ENCODE results near the gene CSGALNACT2. TPM values are rescaled to one million over a fixed set of nuclear protein-coding genes. Genes with fewer than 3 reads are reported as not detected.

The CSGALNACT2 gene
- total and polyA plus RNA-seq, 4 donors, result 4.1 to 11.0 (median 6.1) TPM

DNA sequence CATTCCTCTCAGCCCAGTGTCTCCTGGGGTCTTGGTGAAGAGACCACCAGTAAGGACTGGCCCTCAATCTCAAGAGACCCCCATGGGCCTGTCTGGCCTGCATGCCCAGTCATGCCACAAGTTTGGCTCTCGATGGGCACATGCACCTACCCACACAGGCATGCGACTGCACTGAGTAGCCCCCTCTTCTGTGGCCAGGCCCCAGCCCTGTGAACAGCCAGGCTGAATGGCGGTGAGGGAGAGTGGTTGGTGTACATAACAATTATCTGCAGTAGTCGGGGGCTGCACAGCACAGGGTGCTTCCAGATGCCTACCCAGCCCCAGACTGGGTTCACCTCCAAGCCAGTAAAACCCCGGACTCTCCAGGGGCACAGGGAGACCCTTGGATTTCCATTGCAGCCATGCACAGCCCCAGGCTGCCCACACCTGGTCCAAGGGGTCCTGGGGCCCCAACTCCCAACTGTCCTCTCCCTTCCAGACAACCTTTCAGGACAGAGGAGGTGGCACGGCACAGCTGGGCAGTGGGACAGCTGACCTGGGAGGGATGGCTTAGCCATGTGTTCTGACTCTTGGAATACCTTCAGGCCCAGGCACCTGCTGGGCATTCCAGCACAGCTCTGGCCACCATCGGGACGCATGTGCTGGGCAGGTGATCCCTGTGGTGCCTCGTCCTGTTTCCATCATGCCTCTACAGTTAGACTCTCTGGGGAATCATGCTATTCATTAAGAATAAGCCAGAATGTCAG, 21.0 kb upstream of the CSGALNACT2 start (continued):
- TF ChIP-seq, protein P1, sequence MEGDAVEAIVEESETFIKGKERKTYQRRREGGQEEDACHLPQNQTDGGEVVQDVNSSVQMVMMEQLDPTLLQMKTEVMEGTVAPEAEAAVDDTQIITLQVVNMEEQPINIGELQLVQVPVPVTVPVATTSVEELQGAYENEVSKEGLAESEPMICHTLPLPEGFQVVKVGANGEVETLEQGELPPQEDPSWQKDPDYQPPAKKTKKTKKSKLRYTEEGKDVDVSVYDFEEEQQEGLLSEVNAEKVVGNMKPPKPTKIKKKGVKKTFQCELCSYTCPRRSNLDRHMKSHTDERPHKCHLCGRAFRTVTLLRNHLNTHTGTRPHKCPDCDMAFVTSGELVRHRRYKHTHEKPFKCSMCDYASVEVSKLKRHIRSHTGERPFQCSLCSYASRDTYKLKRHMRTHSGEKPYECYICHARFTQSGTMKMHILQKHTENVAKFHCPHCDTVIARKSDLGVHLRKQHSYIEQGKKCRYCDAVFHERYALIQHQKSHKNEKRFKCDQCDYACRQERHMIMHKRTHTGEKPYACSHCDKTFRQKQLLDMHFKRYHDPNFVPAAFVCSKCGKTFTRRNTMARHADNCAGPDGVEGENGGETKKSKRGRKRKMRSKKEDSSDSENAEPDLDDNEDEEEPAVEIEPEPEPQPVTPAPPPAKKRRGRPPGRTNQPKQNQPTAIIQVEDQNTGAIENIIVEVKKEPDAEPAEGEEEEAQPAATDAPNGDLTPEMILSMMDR (IDR thresholded peaks at IDR 0.05; ENCODE audit: low read depth, low read length, missing input control), result no peak
- TF ChIP-seq GABPA (IDR thresholded peaks at IDR 0.05 in 1 of 2, conservative IDR thresholded peaks at IDR 0.05 in 1 of 2) (no peak), JUND (IDR thresholded peaks at IDR 0.05) (no peak), RAD21 (IDR thresholded peaks at IDR 0.05) (no peak), RXRA (IDR thresholded peaks at IDR 0.05) (no peak)
- TF ChIP-seq, protein P2, sequence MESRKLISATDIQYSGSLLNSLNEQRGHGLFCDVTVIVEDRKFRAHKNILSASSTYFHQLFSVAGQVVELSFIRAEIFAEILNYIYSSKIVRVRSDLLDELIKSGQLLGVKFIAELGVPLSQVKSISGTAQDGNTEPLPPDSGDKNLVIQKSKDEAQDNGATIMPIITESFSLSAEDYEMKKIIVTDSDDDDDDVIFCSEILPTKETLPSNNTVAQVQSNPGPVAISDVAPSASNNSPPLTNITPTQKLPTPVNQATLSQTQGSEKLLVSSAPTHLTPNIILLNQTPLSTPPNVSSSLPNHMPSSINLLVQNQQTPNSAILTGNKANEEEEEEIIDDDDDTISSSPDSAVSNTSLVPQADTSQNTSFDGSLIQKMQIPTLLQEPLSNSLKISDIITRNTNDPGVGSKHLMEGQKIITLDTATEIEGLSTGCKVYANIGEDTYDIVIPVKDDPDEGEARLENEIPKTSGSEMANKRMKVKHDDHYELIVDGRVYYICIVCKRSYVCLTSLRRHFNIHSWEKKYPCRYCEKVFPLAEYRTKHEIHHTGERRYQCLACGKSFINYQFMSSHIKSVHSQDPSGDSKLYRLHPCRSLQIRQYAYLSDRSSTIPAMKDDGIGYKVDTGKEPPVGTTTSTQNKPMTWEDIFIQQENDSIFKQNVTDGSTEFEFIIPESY (IDR thresholded peaks at IDR 0.05), result no peak

- WGBS, result 77% methylated on average over 18 of the region's 18 CpGs
- no peaks in the 10 kb centered on the region for H3K9me3 ChIP-seq (ENCODE audit: control insufficient read depth in 4 of 4, low read length in 3 of 4)
- DNase-seq (ENCODE audit: low spot score), result no peak
- no peak for TF ChIP-seq FOXA2 (IDR thresholded peaks at IDR 0.05)
- TF ChIP-seq, protein P2 (IDR thresholded peaks at IDR 0.05), result no peak
- no peak for TF ChIP-seq YY1 (IDR thresholded peaks at IDR 0.05)
- TF ChIP-seq REST (IDR thresholded peaks at IDR 0.05), result no peak
- no peak for TF ChIP-seq MAX (IDR thresholded peaks at IDR 0.05)
- TF ChIP-seq RXRA (IDR thresholded peaks at IDR 0.05), result no peak
- no peak for TF ChIP-seq TAF1 (conservative IDR thresholded peaks at IDR 0.05)
- no peak for TF ChIP-seq FOXA1 (IDR thresholded peaks at IDR 0.05)
- no peak for TF ChIP-seq HNF4G (IDR thresholded peaks at IDR 0.05)
- TF ChIP-seq, protein P1 (IDR thresholded peaks at IDR 0.05; ENCODE audit: low read depth, low read length, missing input control), result no peak
- no peaks in the 10 kb centered on the region for H3K27me3 ChIP-seq (ENCODE audit: control insufficient read depth in 4 of 4, insufficient read depth in 4 of 4, low read length in 3 of 4)
- H3K4me1 ChIP-seq (ENCODE audit: control insufficient read depth in 4 of 4, insufficient read depth in 4 of 4, low read length in 3 of 4), result peaks cover 0 to 6% (median 2%) of the 10 kb centered on the region in 4 donors
- H3K27ac ChIP-seq (ENCODE audit: low read depth in 1 of 2, low read length in 2 of 2), result no peak overlapping the region
- no peak overlapping the region for H3K4me3 ChIP-seq (ENCODE audit: low read depth in 1 of 3, low read length in 3 of 3)
- no peaks in the 10 kb centered on the region for H3K36me3 ChIP-seq (ENCODE audit: control insufficient read depth in 4 of 4, insufficient read depth in 3 of 4, low read depth in 1 of 4, low read length in 3 of 4)
- no peak overlapping the region for H3K9ac ChIP-seq (ENCODE audit: low read depth in 1 of 2, low read length in 2 of 2)
Observed at GRCh38 chr10:43117777-43118583, 20.3 kb upstream of the CSGALNACT2 start.
